Endothelial cell of umbilical vein (primary cell): ENCODE results near the gene ACTR1A. TPM values are rescaled to one million over a fixed set of nuclear protein-coding genes. Genes with fewer than 3 reads are reported as not detected.

Experiments
- BruUV-seq: library from RNA; stranded (reverse); fragments of 400-500 nt; replicated peaks from 2 replicates; lab custom pipeline; 2021; lab: Mats Ljungman, UMichigan
- CTCF ChIA-PET: fragments of 300-600, 350-600 bp; sonication (Branson Sonifier 250); formaldehyde crosslinking; loops from one replicate; lab custom pipeline; 2021; ENCODE audit warnings: antibody characterized with exemption, inconsistent platforms; lab: Charles Lee
- POLR2A ChIA-PET: fragments of 300-600, 350-600 bp; sonication (Branson Sonifier 250); formaldehyde crosslinking; loops from one replicate; lab custom pipeline; 2021; ENCODE audit warnings: antibody characterized with exemption, inconsistent platforms; lab: Charles Lee
- DNase-seq: peaks from one replicate; pipeline ENCODE4 v3.0.0-alpha.2; 2011; ENCODE audit warnings: low read depth, low spot score
- FAIRE-seq: peaks from 2 replicates; lab custom pipeline; 2011; peaks lifted over from hg19 to GRCh38; lab: Jason Lieb, UNC
- H2AFZ ChIP-seq: 2 replicates; pipeline ENCODE4 v1.6.0; 2012; ENCODE audit warnings: low read depth, low read length, control low read depth, inconsistent platforms
- H3K27ac ChIP-seq: 2 replicates; pipeline ENCODE4 v1.5.1; 2011; ENCODE audit warnings: low read depth, mild to moderate bottlenecking, control low read depth, low read length, moderate library complexity; ENCODE audit not compliant: insufficient read depth
- H3K27me3 ChIP-seq, 2 experiments: 2 replicates each; pipeline versions ENCODE4 v1.6.0 to v1.6.1; 2011; ENCODE audit warnings: low read length in 2 of 2, mixed read lengths in 1 of 2; ENCODE audit not compliant: control insufficient read depth in 2 of 2, insufficient read depth in 2 of 2
- H3K36me3 ChIP-seq, 2 experiments: 2 replicates in 1 of 2; 3 replicates in 1 of 2; pipeline ENCODE4 v1.5.1; 2011; ENCODE audit warnings: low read length in 2 of 2, mild to moderate bottlenecking in 1 of 2, moderate library complexity in 1 of 2; ENCODE audit not compliant: control insufficient read depth in 2 of 2, insufficient read depth in 2 of 2; ENCODE audit errors: extremely low read depth in 1 of 2
- H3K4me1 ChIP-seq: 3 replicates; pipeline ENCODE4 v1.5.1; 2011; ENCODE audit warnings: mild to moderate bottlenecking, low read length; ENCODE audit not compliant: control insufficient read depth, insufficient read depth; ENCODE audit errors: extremely low read depth
- H3K4me2 ChIP-seq: 2 replicates; pipeline ENCODE4 v1.6.1; 2011; ENCODE audit warnings: low read length, control low read depth, mixed read lengths; ENCODE audit not compliant: insufficient read depth
- H3K4me3 ChIP-seq, 3 experiments: fragments of 200-600 bp in 1 of 3; sonication (generic), shearing (Covaris generic) in 1 of 3; replicated peaks in 1 of 3; 2 replicates each; pipeline ENCODE4 v1.5.1; 2011 to 2016; ENCODE audit warnings: control low read depth in 3 of 3, low read length in 3 of 3, mild to moderate bottlenecking in 2 of 3, inconsistent platforms in 1 of 3, low read depth in 1 of 3, moderate library complexity in 1 of 3; ENCODE audit not compliant: insufficient read depth in 1 of 3
- H3K79me2 ChIP-seq: 2 replicates; pipeline ENCODE4 v1.6.0; 2012; ENCODE audit warnings: low read length, inconsistent platforms; ENCODE audit not compliant: control insufficient read depth, insufficient read depth
- H3K9ac ChIP-seq: replicated peaks from 2 replicates; pipeline ENCODE3; 2011; ENCODE audit warnings: low read length, control low read depth; ENCODE audit not compliant: insufficient read depth; ENCODE audit errors: extremely low read depth
- H3K9me1 ChIP-seq: replicated peaks from 3 replicates; pipeline ENCODE4 v1.6.0; 2011; ENCODE audit warnings: mild to moderate bottlenecking, low read length; ENCODE audit not compliant: control insufficient read depth, insufficient read depth; ENCODE audit errors: extremely low read depth
- H3K9me3 ChIP-seq: replicated peaks from 2 replicates; pipeline ENCODE4 v1.5.1; 2012; ENCODE audit warnings: low read length, inconsistent platforms; ENCODE audit not compliant: control insufficient read depth, insufficient read depth
- H4K20me1 ChIP-seq: replicated peaks from 2 replicates; pipeline ENCODE3; 2011; ENCODE audit warnings: mild to moderate bottlenecking, low read length; ENCODE audit not compliant: control insufficient read depth, insufficient read depth; ENCODE audit errors: extremely low read depth
- CTCF ChIP-seq, 2 donors: IDR thresholded peaks; 1 replicate in 1 of 2; 2 replicates in 1 of 2; pipeline ENCODE4 v1.5.1; 2011; ENCODE audit warnings: low read length in 2 of 2, mild to moderate bottlenecking in 2 of 2, moderate library complexity in 2 of 2, control low read depth in 1 of 2, inconsistent platforms in 1 of 2, low read depth in 1 of 2; ENCODE audit not compliant: insufficient read depth in 1 of 2; ENCODE audit errors: extremely low read depth in 1 of 2
- EZH2 ChIP-seq: IDR thresholded peaks from 2 replicates; pipeline ENCODE4 v1.6.1; 2012; ENCODE audit warnings: borderline replicate concordance, low read depth, mild to moderate bottlenecking, moderate library complexity, low read length, inconsistent platforms; ENCODE audit not compliant: severe bottlenecking
- FOS ChIP-seq: IDR thresholded peaks from 2 replicates; pipeline ENCODE4 v1.6.1; 2011; ENCODE audit warnings: mild to moderate bottlenecking, low read length, moderate library complexity, borderline replicate concordance; ENCODE audit not compliant: insufficient read depth
- GATA2 ChIP-seq: IDR thresholded peaks from 2 replicates; pipeline ENCODE4 v1.7.0; 2011; ENCODE audit warnings: low read depth, mild to moderate bottlenecking, moderate library complexity, mixed read lengths, low read length; ENCODE audit not compliant: insufficient read length, insufficient read depth
- JUN ChIP-seq: IDR thresholded peaks from 2 replicates; pipeline ENCODE4 v1.6.1; 2011; ENCODE audit warnings: borderline replicate concordance, low read depth; ENCODE audit not compliant: insufficient read length, insufficient read depth
- MYC ChIP-seq: IDR thresholded peaks from one replicate; pipeline ENCODE4 v1.6.1; 2011; ENCODE audit warnings: mild to moderate bottlenecking, low read depth, low read length
- POLR2A ChIP-seq: IDR thresholded peaks from 2 replicates; pipeline ENCODE4 v1.6.1; 2012; ENCODE audit warnings: low read depth, mild to moderate bottlenecking, control low read depth, low read length
- POLR2AphosphoS5 ChIP-seq: IDR thresholded peaks from 2 replicates; pipeline ENCODE4 v1.6.1; 2012; ENCODE audit warnings: low read depth, mild to moderate bottlenecking, control low read depth, low read length, moderate library complexity; ENCODE audit not compliant: insufficient read depth
- dilution Hi-C: fragments of 300-500 bp; cut with MboI; formaldehyde crosslinking; loops from one replicate; pipeline ENCODE4 v1.15.0; 2019; ENCODE audit warnings: low sequenced_read_pairs; ENCODE audit not compliant: extremely low pct_ligation_motif_present
- intact Hi-C: fragments of 100-400 bp; cut with micrococcal nuclease; formaldehyde crosslinking; loops from one replicate; pipeline ENCODE4 v1.10.0; 2022
- polyA plus RNA-seq, 4 experiments: library from polyadenylated mRNA; depleted of rRNA in 3 of 4; stranded (reverse) in 3 of 4; unstranded in 1 of 4; fragments of >200 nt; gene quantifications; 2 replicates each; pipeline versions ENCODE4 v1.2.1 to v1.2.3, GENCODE V29; 2011 to 2012; ENCODE audit warnings: missing spikeins in 1 of 4
- total RNA-seq: library from RNA; stranded (reverse); gene quantifications from 2 replicates; pipeline ENCODE4 v1.2.3, GENCODE V29; 2021
- TF ChIP-seq, protein P1 (sequence below): IDR thresholded peaks from 2 replicates; pipeline ENCODE4 v1.6.1; 2011; ENCODE audit not compliant: insufficient read depth, insufficient read length

Gene ACTR1A
- total and polyA plus RNA-seq, 2 donors (not counting 3 experiments of a cell fraction or from before 2014, with no cell fraction given): 155 to 164 TPM

DNA sequence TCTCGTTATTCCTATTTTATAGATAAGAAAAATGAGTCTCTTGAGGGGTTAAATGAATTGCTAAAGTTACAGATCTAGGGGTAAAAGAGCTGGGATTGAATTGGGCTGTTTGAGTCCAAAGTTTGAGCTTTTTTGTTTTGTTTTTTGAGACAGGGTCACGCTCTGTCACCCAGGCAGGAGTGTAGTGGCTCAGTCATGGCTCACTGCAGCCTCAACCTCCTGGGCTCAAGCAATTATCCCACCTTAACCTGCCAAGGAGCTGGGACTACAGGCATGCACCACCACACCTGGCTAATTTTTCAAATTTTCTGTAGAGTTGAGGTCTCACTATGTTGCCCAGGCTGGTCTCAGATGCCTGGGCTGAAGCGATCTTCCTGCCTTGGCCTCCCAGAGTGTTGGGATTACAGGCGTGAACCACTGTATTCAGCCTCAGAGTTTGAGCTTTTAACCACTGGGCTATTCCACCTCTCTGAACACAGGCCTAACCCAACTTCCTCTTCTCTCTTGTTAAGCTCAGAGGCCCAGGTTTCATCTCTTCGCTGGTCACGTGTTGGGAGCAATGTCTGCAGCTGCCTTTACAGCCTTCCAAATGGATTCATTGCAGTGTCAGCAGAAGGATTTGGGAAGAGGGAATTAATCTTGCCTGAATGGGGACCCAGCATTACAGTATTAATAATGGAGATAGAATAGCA, 9.2 kb upstream of the ACTR1A start:
- DNase-seq (no peak), FAIRE-seq (no peak)
- no TSS peak for BruUV-seq
- dilution Hi-C loops (no loop called here), intact Hi-C loops (no loop called here)
- Histone ChIP-seq H3K79me2 (peaks cover 6% of the 10 kb centered on the region), H3K4me2 (no peak overlapping the region), H3K4me1 (peaks cover 12% of the 10 kb centered on the region), H3K36me3 (peaks cover 5 to 15% of the 10 kb centered on the region in 2 experiments), H4K20me1 (no peaks in the 10 kb centered on the region), H2AFZ (no peak overlapping the region), H3K9me3 (no peaks in the 10 kb centered on the region), H3K9ac (no peak overlapping the region), H3K9me1 (no peaks in the 10 kb centered on the region), H3K4me3 (no peak overlapping the region), H3K27ac (no peak overlapping the region), H3K27me3 (no peaks in the 10 kb centered on the region)
- TF ChIP-seq POLR2AphosphoS5 (no peak), JUN (no peak), POLR2A (no peak), GATA2 (no peak), EZH2 (no peak), MYC (no peak), FOS (no peak), CTCF (IDR thresholded peaks at IDR 0.05; ENCODE audit: extremely low read depth in 1 of 2, insufficient read depth in 1 of 2, low read depth in 1 of 2, low read length in 2 of 2) (no peak)
- TF ChIP-seq, protein P1, sequence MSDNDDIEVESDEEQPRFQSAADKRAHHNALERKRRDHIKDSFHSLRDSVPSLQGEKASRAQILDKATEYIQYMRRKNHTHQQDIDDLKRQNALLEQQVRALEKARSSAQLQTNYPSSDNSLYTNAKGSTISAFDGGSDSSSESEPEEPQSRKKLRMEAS: no peak
- ChIA-PET CTCF (interaction anchor here (1.0 to 1.1 kb wide), 2 partner anchors 9 to 68 kb away, joined by 3 to 4 read pairs; partner anchors contain the start of gene ACTR1A), POLR2A (no interaction called here)
